Large intestine (tissue), 3 donors: ENCODE data around the gene FAM50B. TPM values are rescaled to one million over a fixed set of nuclear protein-coding genes. Genes with fewer than 3 reads are reported as not detected.

Experiments
- DNase-seq, 2 donors: peaks; one replicate each; pipeline versions ENCODE4 v3.0.0 to v3.0.0-alpha.2; 2013
- H3K27ac ChIP-seq: one replicate; pipeline ENCODE4 v1.5.1; 2013; ENCODE audit warnings: low read length
- H3K27me3 ChIP-seq: 2 replicates; pipeline ENCODE4 v1.6.1; 2013; ENCODE audit warnings: low read length; ENCODE audit not compliant: control insufficient read depth, insufficient read depth
- H3K36me3 ChIP-seq: 2 replicates; pipeline ENCODE4 v1.6.1; 2013; ENCODE audit warnings: low read length; ENCODE audit not compliant: control insufficient read depth, insufficient read depth
- H3K4me1 ChIP-seq: one replicate; pipeline ENCODE4 v1.6.1; 2013; ENCODE audit warnings: low read length; ENCODE audit not compliant: control insufficient read depth, insufficient read depth
- H3K4me3 ChIP-seq: one replicate; pipeline ENCODE4 v1.5.1; 2013; ENCODE audit warnings: low read length
- H3K9me3 ChIP-seq: one replicate; pipeline ENCODE4 v1.6.1; 2013; ENCODE audit warnings: mild to moderate bottlenecking, low read depth, low read length, moderate library complexity; ENCODE audit not compliant: control insufficient read depth
- WGBS: methylation state at CpG from one replicate; pipeline ENCODE4 v1.1.5; 2013; ENCODE audit warnings: low lambda C conversion rate; ENCODE audit not compliant: insufficient coverage; 5-methylcytosine and 5-hydroxymethylcytosine counted together
- polyA plus RNA-seq: library from polyadenylated mRNA; unstranded; fragments of 120-200 nt; gene quantifications from one replicate; pipeline ENCODE4 v1.2.1, GENCODE V29; 2013

The FAM50B gene
- polyA plus RNA-seq, 1 donor, result 8.1 TPM

- peaks cover 50% of the 10 kb centered on the region for H3K4me1 ChIP-seq
- DNase-seq, result peak; percentile 82 to 87
- H3K9me3 ChIP-seq, result no peaks in the 10 kb centered on the region
- peak overlapping the region; percentile 93 for H3K27ac ChIP-seq
- WGBS, result no CpG with 5 or more reads among the region's 4 CpGs
- H3K4me3 ChIP-seq, result no peak overlapping the region
- H3K36me3 ChIP-seq, result no peaks in the 10 kb centered on the region
- no peaks in the 10 kb centered on the region for H3K27me3 ChIP-seq
These were observed 22.3 kb downstream of the FAM50B start for GRCh38 chr6:3871515-3871914.

GRCh38 chr6:3871939-3872338 lies 22.8 kb downstream of the FAM50B start:
- H3K27ac ChIP-seq, result peak overlapping the region; percentile 93
- peaks cover 49% of the 10 kb centered on the region for H3K4me1 ChIP-seq
- no peak overlapping the region for H3K4me3 ChIP-seq
- H3K36me3 ChIP-seq, result no peaks in the 10 kb centered on the region
- DNase-seq, result no peak
- H3K9me3 ChIP-seq, result no peaks in the 10 kb centered on the region
- no CpG with 5 or more reads among the region's 8 CpGs for WGBS
- H3K27me3 ChIP-seq, result no peaks in the 10 kb centered on the region

- peak; percentile 90 to 96 for DNase-seq
- peaks cover 44% of the 10 kb centered on the region for H3K4me1 ChIP-seq
- H3K27ac ChIP-seq, result peak overlapping the region; percentile 93
- WGBS, result no CpG with 5 or more reads among the region's 12 CpGs
- no peaks in the 10 kb centered on the region for H3K9me3 ChIP-seq
- no peak overlapping the region for H3K4me3 ChIP-seq
- H3K36me3 ChIP-seq, result no peaks in the 10 kb centered on the region
- H3K27me3 ChIP-seq, result no peaks in the 10 kb centered on the region
These were observed 23.2 kb downstream of the FAM50B start for GRCh38 chr6:3872370-3872854.

GRCh38 chr6:3873051-3873450 lies 23.9 kb downstream of the FAM50B start:
- Histone ChIP-seq H3K9me3 (no peaks in the 10 kb centered on the region), H3K36me3 (no peaks in the 10 kb centered on the region), H3K4me3 (no peak overlapping the region), H3K4me1 (peaks cover 42% of the 10 kb centered on the region), H3K27me3 (no peaks in the 10 kb centered on the region), H3K27ac (peak overlapping the region; percentile 93)
- WGBS, result 80% methylated on average over 1 of the region's 4 CpGs
- no peak for DNase-seq

- Histone ChIP-seq H3K4me3 (no peak overlapping the region), H3K27ac (no peak overlapping the region), H3K27me3 (no peaks in the 10 kb centered on the region), H3K9me3 (no peaks in the 10 kb centered on the region), H3K36me3 (no peaks in the 10 kb centered on the region), H3K4me1 (peaks cover 33% of the 10 kb centered on the region)
- DNase-seq, result no peak
- no CpG with 5 or more reads among the region's 4 CpGs for WGBS
These were observed 24.9 kb downstream of the FAM50B start for GRCh38 chr6:3874069-3874468.

GRCh38 chr6:3875486-3875885 lies 26.3 kb downstream of the FAM50B start:
- H3K4me3 ChIP-seq, result no peak overlapping the region
- peaks cover 25% of the 10 kb centered on the region for H3K4me1 ChIP-seq
- 100% methylated on average over 2 of the region's 5 CpGs for WGBS
- H3K27me3 ChIP-seq, result no peaks in the 10 kb centered on the region
- no peaks in the 10 kb centered on the region for H3K9me3 ChIP-seq
- no peaks in the 10 kb centered on the region for H3K36me3 ChIP-seq
- DNase-seq, result no peak
- no peak overlapping the region for H3K27ac ChIP-seq

GRCh38 chr6:3876101-3876500 lies 26.9 kb downstream of the FAM50B start:
- H3K9me3 ChIP-seq, result no peaks in the 10 kb centered on the region
- WGBS, result no CpG with 5 or more reads among the region's 10 CpGs
- H3K27ac ChIP-seq, result no peak overlapping the region
- no peaks in the 10 kb centered on the region for H3K36me3 ChIP-seq
- peak in 1 of 2 donors; percentile 15 for DNase-seq
- no peaks in the 10 kb centered on the region for H3K27me3 ChIP-seq
- peaks cover 19% of the 10 kb centered on the region for H3K4me1 ChIP-seq
- no peak overlapping the region for H3K4me3 ChIP-seq

GRCh38 chr6:3876866-3877265 lies 27.7 kb downstream of the FAM50B start:
- Histone ChIP-seq H3K4me3 (no peak overlapping the region), H3K27me3 (no peaks in the 10 kb centered on the region), H3K36me3 (no peaks in the 10 kb centered on the region), H3K27ac (no peak overlapping the region), H3K4me1 (peaks cover 12% of the 10 kb centered on the region), H3K9me3 (no peaks in the 10 kb centered on the region)
- no peak for DNase-seq
- no CpG with 5 or more reads among the region's 4 CpGs for WGBS

- Histone ChIP-seq H3K27me3 (no peaks in the 10 kb centered on the region), H3K4me1 (peaks cover under 1% of the 10 kb centered on the region), H3K4me3 (no peak overlapping the region), H3K9me3 (no peaks in the 10 kb centered on the region), H3K27ac (no peak overlapping the region), H3K36me3 (no peaks in the 10 kb centered on the region)
- no peak for DNase-seq
- 100% methylated on average over 1 of the region's 6 CpGs for WGBS
These were observed 29.0 kb downstream of the FAM50B start for GRCh38 chr6:3878048-3878666.

GRCh38 chr6:3879194-3879952 lies 30.2 kb downstream of the FAM50B start:
- DNase-seq, result no peak
- H3K36me3 ChIP-seq, result no peaks in the 10 kb centered on the region
- no CpG with 5 or more reads among the region's 25 CpGs for whole genome bisulfite sequencing

More at GRCh38 chr6:3879194-3879952, 30.2 kb downstream of the FAM50B start:
- Histone ChIP-seq H3K27me3 (no peaks in the 10 kb centered on the region), H3K27ac (no peak overlapping the region), H3K4me1 (peaks cover 10% of the 10 kb centered on the region), H3K9me3 (no peaks in the 10 kb centered on the region), H3K4me3 (no peak overlapping the region)
